Midbrain (tissue), 1 donor: ENCODE results near the gene AK8.
A peak's percentile ranks its signal among the peaks of the same experiment; 100 is the strongest.

Source experiments
- DNase-seq: peaks from one replicate; lab custom pipeline; 2025; lab: John Stamatoyannopoulos, UW

AK8 gene

GRCh38 chr9:132877824-132878694 lies at the start of gene AK8:
TSS of gene AK8 (minus strand) at chr9:132878284. CDS start at chr9:132878255, 29 bp downstream.
- DNase-seq: peak; percentile 65

GRCh38 chr9:132927704-132928103 lies 49.6 kb upstream of the AK8 start:
- no peak for DNase-seq

- DNase-seq: no peak
These were observed 45.3 kb upstream of the AK8 start for GRCh38 chr9:132923346-132923902.

- no peak for DNase-seq
These were observed 41.7 kb upstream of the AK8 start for GRCh38 chr9:132919614-132920268.

GRCh38 chr9:132914924-132915323 lies 36.8 kb upstream of the AK8 start:
- DNase-seq: no peak

GRCh38 chr9:132912131-132912530 lies 34.0 kb upstream of the AK8 start:
- no peak for DNase-seq

- no peak for DNase-seq
These were observed 32.3 kb upstream of the AK8 start for GRCh38 chr9:132910376-132910775.

- no peak for DNase-seq
These were observed 31.2 kb upstream of the AK8 start for GRCh38 chr9:132909311-132909710.

- no peak for DNase-seq
These were observed 30.6 kb upstream of the AK8 start for GRCh38 chr9:132908635-132909034.

- DNase-seq: no peak
These were observed 27.6 kb upstream of the AK8 start for GRCh38 chr9:132905726-132906125.

- no peak for DNase-seq
These were observed 25.7 kb upstream of the AK8 start for GRCh38 chr9:132903574-132904492.

- DNase-seq: peak; percentile 82
These were observed 24.1 kb upstream of the AK8 start for GRCh38 chr9:132901858-132902831.

- no peak for DNase-seq
These were observed 20.0 kb upstream of the AK8 start for GRCh38 chr9:132898051-132898450.

- DNase-seq: peak; percentile 89
These were observed 18.8 kb upstream of the AK8 start for GRCh38 chr9:132896906-132897305.

- DNase-seq: no peak
These were observed 18.2 kb upstream of the AK8 start for GRCh38 chr9:132896264-132896663.

GRCh38 chr9:132894862-132895835 lies 17.1 kb upstream of the AK8 start:
- no peak for DNase-seq

- no peak for DNase-seq
These were observed 16.3 kb upstream of the AK8 start for GRCh38 chr9:132894346-132894745.

GRCh38 chr9:132892400-132892799 lies 14.3 kb upstream of the AK8 start:
- DNase-seq: no peak

- DNase-seq: no peak
These were observed 10.1 kb upstream of the AK8 start for GRCh38 chr9:132888151-132888550.
